Lung microvascular endothelial cell (primary cell): ENCODE data around the gene HOXA13. TPM values are rescaled to one million over a fixed set of nuclear protein-coding genes. Genes with fewer than 3 reads are reported as not detected.
A peak's percentile ranks its signal among the peaks of the same experiment; 100 is the strongest.

Source experiments
- DNase-seq, 2 donors: peaks; one replicate each; pipeline versions ENCODE4 v3.0.0 to v3.0.0-alpha.2; 2010; ENCODE audit warnings: low read depth in 2 of 2
- total RNA-seq: library from RNA; depleted of rRNA; stranded (reverse); fragments of >200 nt; gene quantifications from 2 replicates; pipeline ENCODE4 v1.2.1, GENCODE V29; 2014

The HOXA13 gene
- total RNA-seq, 1 donor from 2014 or later = not detected

- no peak for DNase-seq
Observed at GRCh38 chr7:27193335-27194001, 6.4 kb downstream of the HOXA13 start.

- DNase-seq = no peak
Observed at GRCh38 chr7:27192546-27193334, 7.2 kb downstream of the HOXA13 start.

- no peak for DNase-seq
Observed at GRCh38 chr7:27191833-27192545, 7.9 kb downstream of the HOXA13 start.

- no peak for DNase-seq
Observed at GRCh38 chr7:27191161-27191731, 8.6 kb downstream of the HOXA13 start.

GRCh38 chr7:27189997-27190748 is 9.7 kb downstream of the HOXA13 start:
- DNase-seq = no peak

GRCh38 chr7:27189295-27189996 is 10.4 kb downstream of the HOXA13 start:
- no peak for DNase-seq

GRCh38 chr7:27188386-27189294 is 11.3 kb downstream of the HOXA13 start:
- DNase-seq = peak in 1 of 2 donors; percentile 47

GRCh38 chr7:27187475-27188385 is 12.2 kb downstream of the HOXA13 start:
- DNase-seq = no peak

GRCh38 chr7:27186668-27187474 is 13.0 kb downstream of the HOXA13 start:
- DNase-seq = no peak

GRCh38 chr7:27185854-27186667 is 13.8 kb downstream of the HOXA13 start:
- no peak for DNase-seq

GRCh38 chr7:27185013-27185853 is 14.7 kb downstream of the HOXA13 start, which contains the start of gene HOXA11:
Gene HOXA11, minus strand, starts transcription at chr7:27185232. Its CDS starts 88 bp downstream, at chr7:27185144.
- DNase-seq = no peak

- peak in 1 of 2 donors; percentile 49 for DNase-seq
Observed at GRCh38 chr7:27184337-27185012, 15.4 kb downstream of the HOXA13 start.

- DNase-seq = no peak
Observed at GRCh38 chr7:27183682-27184336, 16.1 kb downstream of the HOXA13 start.

GRCh38 chr7:27182861-27183681 is 16.8 kb downstream of the HOXA13 start:
- no peak for DNase-seq
